T-helper 22 cell (primary cell): ENCODE data around the gene PTK7.

Experiments
- DNase-seq: peaks from one replicate; pipeline ENCODE4 v3.0.0-alpha.2; 2020; ENCODE audit warnings: low read depth

The PTK7 gene

GRCh38 chr6:43146709-43147688 lies 70.9 kb downstream of the PTK7 start:
- DNase-seq: no peak

GRCh38 chr6:43147691-43148477 lies 71.8 kb downstream of the PTK7 start:
- no peak for DNase-seq

DNA sequence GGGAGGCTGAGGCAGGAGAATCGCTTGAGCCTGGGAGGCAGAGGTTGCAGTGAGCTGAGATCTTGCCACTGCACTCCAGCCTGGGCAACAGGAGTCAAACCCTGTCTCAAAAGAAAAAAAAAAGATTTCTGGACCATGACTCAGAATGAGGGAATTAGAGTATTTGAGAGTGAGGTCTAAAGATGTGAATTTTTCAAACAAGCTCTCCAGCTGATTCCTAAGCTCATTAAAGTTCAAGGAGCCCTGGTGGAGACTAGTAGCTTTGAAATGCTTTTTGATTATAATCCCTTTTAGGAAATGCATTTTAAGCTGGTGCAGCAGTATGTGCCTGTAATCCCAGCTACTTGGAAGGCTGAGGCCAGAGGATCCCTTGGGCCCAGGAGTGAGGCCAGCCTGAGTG lies 73.2 kb downstream of the PTK7 start:
- DNase-seq: no peak

DNA sequence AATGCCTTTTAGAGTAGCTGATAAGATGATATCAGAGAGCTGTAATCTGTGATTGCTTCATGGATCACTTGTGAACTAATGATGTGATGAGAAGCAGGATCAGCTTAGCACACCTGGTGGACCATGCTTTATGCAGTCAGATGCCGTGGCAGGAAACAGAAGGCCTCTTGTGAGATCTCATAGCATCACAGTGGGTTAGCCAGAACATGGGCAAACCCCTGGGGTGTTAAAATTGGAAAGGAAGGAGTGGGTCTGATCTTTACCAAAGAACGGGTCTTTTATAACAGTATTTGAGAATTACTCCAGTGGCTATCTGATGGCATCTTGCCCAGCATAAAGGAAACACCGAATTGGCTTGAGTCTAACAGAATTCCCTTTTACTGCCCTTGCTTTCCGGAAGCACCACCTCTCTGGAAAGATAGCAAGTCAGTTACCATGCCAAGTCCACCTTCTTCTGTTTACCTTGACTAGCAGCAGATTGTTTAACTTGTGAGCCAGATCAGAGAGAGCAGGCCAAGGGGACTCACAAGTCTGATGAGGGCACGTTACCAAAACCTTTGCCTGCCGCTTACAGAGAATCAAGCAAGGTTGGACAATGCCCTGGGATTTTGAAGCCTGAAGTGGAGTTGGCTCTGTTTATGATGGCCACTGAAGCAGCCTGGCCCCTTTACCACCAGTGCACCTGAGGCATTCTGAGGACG lies 74.1 kb downstream of the PTK7 start:
- DNase-seq: no peak

DNA sequence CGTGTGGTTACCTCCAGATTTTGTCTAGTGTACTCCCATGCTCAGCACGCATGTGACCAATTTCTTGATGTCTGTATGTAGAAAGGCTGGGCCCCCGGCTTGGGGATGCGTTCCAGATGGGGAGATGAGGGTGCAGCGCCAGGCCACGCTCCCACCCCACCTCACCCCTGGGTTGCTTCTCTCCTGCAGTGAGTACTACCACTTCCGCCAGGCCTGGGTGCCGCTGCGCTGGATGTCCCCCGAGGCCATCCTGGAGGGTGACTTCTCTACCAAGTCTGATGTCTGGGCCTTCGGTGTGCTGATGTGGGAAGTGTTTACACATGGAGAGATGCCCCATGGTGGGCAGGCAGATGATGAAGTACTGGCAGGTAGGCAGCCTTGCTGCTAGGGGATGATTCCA lies 83.5 kb downstream of the PTK7 start:
- no peak for DNase-seq

GRCh38 chr6:43163899-43164298 lies 87.8 kb downstream of the PTK7 start:
- DNase-seq: no peak

GRCh38 chr6:43170417-43170930 lies 94.4 kb downstream of the PTK7 start:
- DNase-seq: no peak

DNA sequence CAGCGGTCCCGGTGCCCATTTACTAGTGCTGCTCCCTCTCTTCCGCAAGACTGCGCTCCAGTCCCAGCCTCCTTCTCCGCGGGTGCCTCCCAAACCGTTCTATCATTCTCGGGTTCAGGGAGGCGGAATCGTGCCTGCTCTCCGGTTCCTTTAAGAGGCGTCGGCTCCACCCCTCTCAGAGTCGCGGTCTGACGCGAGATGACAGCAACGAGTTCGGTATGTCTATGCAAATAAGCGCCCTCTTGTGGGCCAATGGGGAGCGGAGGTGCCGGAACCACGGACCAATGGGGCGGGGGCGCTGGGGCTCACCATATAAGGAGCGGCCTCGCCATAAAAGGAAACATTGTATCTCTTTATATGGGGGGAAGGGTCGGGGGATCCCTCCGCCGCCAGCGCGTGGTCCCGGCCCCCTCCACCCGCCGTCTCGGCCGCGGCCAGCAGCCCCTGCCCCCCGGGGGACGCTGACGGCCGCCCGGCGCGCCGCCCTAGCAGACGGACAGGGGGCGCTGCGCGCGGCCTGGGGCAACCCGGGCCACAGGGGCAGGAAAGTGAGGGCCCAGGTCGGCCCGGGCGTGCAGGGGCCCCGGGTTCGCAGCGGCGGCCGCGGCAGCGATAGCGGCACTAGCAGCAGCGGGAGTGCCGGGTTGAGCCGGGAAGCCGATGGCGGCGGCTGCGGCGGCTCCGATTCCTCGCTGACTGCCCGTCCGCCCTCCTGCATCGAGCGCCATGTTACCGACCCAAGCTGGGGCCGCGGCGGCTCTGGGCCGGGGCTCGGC lies 95.0 kb downstream of the PTK7 start, which contains the start of gene SRF:
Gene SRF, plus strand, starts transcription at position 339 of the 776 bp plus-strand sequence. Its CDS starts 388 bp downstream, at position 727.
- peak; percentile 98 for DNase-seq

DNA sequence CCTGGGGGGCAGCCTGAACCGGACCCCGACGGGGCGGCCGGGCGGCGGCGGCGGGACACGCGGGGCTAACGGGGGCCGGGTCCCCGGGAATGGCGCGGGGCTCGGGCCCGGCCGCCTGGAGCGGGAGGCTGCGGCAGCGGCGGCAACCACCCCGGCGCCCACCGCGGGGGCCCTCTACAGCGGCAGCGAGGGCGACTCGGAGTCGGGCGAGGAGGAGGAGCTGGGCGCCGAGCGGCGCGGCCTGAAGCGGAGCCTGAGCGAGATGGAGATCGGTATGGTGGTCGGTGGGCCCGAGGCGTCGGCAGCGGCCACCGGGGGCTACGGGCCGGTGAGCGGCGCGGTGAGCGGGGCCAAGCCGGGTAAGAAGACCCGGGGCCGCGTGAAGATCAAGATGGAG lies 95.6 kb downstream of the PTK7 start:
- peak; percentile 9 for DNase-seq

DNA sequence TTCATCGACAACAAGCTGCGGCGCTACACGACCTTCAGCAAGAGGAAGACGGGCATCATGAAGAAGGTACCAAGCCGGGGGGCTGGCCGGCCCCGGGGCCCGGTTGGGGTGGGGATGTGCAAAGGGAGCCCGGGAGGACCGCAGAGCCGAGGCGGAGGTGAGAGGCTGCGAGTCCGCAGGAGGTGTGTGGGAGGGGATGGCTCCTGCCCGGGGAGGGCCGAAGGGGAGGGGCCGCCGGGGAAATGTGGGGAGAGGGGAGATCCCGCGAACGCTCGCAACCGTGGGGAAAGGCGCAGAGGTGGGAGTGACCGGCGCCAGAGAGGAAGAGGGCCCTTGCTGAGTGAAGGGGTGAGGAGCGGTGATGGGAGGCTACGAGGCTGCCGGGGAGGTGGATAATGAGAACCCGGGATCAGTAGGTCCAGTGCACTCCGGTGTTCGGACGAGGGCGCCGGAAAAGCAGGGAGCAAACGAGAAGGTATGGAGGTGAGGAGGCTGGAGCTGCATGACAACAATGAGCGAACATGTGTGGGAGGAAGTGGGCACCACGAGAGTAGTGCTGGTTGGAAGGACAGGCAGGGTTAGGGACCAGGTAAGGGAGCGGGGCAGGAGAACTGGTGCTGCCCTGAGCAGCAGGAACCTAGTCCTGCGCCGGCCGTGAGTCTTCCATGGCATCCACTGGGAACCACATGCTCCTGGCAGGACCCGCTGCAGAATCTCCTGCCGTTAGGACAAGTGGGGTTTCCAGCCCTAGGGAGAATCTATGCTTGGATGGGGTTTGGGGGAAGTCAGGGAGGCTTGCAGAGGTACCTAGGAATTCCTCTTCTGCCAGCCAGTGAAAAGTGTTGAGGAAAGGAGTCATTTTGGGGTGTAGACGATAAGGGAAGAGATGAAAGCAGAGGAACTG lies 96.2 kb downstream of the PTK7 start:
- DNase-seq: peak; percentile 51

GRCh38 chr6:43173591-43174262 lies 97.6 kb downstream of the PTK7 start:
- DNase-seq: no peak

GRCh38 chr6:43174263-43175112 lies 98.4 kb downstream of the PTK7 start:
- DNase-seq: peak; percentile 95

DNA sequence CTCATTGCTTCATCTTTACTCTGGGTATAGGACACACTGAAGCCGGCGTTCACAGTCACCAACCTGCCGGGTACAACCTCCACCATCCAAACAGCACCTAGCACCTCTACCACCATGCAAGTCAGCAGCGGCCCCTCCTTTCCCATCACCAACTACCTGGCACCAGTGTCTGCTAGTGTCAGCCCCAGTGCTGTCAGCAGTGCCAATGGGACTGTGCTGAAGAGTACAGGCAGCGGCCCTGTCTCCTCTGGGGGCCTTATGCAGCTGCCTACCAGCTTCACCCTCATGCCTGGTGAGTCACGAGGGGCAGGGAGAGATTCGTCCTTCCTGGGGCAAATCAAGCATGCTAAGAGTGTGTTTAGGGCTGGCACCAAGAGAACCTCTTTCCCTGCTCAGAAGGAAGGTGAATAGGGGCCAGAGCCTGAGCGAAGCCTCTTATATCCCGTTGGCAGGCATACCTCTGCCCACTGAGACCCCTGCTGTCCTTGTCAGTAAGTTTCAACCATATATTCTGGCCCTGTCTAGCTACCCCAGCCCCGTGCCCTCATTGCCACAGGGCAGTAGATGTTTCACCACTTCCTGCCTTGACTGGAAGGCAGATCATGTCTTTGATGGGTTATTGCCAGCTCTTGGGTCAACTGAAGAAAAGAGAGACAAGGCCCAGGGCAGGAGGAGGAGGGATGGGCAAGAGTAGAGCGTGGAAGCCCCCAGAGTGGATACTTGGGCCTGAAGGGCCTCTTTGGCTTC lies 99.7 kb downstream of the PTK7 start:
- DNase-seq: no peak

- DNase-seq: no peak
Measured at GRCh38 chr6:43176423-43176786, 100.3 kb downstream of the PTK7 start.

DNA sequence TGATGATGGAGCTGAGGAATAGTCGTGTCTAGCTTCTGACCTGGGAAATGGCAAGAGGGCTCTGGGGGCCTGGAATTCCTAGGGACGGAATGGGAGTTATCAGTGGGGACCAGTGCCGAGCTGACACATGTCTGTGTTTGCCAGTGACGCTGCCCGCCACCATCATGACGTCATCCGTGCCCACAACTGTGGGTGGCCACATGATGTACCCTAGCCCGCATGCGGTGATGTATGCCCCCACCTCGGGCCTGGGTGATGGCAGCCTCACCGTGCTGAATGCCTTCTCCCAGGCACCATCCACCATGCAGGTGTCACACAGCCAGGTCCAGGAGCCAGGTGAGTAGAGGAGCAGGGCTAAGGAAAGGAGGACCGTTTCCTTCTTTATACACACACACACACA lies 102.0 kb downstream of the PTK7 start:
- DNase-seq: no peak

- DNase-seq: no peak
Measured at GRCh38 chr6:43178951-43179830, 103.1 kb downstream of the PTK7 start.

GRCh38 chr6:43180058-43180457 lies 103.9 kb downstream of the PTK7 start:
- DNase-seq: no peak
